ENCODE data around the gene ALK.

Gene ALK

DNA sequence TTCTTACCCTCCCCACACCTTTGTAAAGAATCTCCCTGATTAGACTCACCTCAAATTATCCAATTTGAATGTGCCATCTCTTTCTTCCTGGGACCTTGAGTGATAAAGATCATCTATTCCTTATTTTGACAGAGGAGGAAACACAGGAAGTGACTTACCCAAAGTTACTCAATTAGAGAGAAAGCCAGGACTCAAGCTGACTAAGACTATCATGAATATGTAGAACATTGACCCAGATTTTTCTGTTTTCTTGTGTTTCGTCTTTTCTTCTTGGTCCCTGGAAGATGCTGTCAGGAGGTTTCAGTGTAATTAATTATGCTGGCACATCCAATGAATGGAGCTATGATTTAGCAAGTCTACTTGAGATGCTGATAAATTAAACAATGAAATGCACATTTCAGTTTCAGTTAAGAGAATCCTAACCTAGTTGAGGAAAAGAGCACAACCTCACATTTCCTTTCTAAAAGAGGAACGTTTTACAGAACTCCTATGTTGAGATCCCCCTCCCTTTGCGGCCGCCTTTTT lies 425.8 kb downstream of the ALK start:
- TF ChIP-seq, protein P1, sequence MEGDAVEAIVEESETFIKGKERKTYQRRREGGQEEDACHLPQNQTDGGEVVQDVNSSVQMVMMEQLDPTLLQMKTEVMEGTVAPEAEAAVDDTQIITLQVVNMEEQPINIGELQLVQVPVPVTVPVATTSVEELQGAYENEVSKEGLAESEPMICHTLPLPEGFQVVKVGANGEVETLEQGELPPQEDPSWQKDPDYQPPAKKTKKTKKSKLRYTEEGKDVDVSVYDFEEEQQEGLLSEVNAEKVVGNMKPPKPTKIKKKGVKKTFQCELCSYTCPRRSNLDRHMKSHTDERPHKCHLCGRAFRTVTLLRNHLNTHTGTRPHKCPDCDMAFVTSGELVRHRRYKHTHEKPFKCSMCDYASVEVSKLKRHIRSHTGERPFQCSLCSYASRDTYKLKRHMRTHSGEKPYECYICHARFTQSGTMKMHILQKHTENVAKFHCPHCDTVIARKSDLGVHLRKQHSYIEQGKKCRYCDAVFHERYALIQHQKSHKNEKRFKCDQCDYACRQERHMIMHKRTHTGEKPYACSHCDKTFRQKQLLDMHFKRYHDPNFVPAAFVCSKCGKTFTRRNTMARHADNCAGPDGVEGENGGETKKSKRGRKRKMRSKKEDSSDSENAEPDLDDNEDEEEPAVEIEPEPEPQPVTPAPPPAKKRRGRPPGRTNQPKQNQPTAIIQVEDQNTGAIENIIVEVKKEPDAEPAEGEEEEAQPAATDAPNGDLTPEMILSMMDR (IDR thresholded peaks at IDR 0.05) = no peak

DNA sequence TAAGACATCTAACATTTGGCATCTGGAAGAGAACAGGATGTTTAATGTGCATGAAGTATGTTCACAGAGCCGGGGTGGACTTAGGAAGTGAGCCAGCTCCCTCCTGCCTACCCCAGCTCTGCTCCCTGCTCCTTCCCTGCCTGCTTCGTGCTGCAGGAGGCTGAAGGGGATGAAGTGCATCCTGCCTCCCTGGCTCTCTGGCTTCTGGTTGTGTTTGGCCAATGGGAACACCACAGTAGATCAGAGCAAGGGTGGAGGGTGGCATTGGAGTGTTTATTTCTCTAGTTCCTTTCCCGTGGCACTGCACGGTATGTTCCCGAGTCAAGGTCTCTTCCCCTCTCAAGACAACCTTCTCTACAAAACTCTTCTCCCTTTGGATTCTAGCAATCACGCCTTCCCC lies 426.3 kb downstream of the ALK start:
- TF ChIP-seq, protein P1 (IDR thresholded peaks at IDR 0.05) = no peak

DNA sequence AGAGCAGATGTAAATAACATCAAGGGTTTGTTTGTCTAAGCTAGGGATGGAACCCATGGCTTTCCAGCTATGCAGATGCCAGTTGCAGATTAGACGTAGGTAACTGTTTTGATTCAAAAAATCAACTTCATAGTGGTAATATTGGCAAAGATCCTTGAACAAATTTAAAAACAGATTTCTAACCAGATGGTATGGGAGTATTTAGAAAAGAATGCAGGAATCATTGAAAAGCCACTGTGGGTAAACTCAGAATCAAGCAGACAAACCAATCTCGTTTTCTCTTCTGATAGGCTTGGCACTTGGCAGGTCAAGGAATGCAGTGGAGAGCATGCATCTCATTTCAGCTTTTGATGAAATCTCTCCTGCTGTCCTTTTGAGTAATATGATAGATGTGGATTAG lies 428.7 kb downstream of the ALK start:
- TF ChIP-seq, protein P1 (IDR thresholded peaks at IDR 0.05) = no peak

DNA sequence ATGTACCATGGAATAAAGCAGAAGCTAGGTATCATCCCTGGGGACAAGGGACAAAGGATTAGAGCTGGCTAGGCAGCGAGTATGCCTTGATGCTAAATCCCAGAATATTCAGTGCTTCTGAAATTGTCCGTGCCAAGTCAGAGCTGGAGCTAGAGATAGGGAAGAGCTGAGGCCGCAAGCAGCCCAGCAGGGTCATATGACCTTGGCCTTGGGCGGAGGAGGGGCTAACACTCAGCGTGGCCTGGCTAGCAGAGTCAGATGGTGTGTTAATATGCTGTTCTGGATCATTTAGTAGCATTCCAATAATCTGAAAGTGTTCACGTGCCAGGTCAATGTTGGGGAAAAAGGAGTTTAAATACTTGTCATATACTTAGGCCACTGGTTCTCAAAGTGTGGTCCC lies 431.3 kb downstream of the ALK start:
- TF ChIP-seq, protein P1 (IDR thresholded peaks at IDR 0.05) = no peak

DNA sequence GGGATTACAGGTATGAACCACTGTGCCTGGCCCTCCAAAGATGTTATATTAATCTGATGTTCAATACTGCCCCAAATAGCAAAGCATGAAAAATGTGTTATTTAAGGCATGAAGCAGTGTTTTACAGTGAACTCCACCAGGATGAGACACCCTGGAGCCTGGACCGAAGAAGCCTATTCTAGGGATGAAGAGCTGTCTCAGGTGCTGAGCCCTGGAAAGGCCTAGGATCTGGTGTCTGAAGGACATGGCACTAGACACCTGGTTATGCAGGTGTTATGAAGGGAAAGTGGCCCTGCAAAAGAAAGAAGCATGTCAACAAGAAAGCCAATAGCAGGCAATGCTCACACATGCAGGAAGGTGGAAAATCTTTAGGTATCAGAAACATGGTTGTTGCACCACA lies 431.8 kb downstream of the ALK start:
- TF ChIP-seq, protein P1 (IDR thresholded peaks at IDR 0.05) = no peak

DNA sequence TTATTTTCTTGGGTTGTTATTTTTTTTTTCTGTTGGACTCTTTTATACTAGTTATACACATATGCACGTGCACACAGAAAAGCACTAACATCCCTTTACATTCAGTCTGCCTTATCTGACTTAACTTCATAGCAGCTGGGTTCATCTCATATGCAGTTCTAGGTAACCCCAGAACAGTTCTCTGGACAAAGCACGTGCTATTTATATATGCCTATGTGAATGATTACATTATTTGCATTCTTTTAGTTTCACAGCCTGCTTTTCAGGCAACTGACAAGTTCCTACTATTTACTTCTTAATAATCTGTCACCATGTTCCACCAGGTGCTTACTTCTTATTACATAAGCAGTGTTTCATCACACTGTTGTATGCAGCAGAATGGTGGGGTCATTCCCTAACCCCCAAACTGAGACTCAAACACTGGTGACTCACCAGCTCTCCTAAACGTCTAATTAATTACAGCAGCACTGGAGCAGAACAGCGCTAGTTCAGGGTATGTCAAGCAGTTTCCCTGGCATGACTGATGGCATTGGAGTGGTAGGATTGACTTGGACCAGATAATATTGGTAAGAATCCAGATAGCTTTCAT lies 433.3 kb downstream of the ALK start:
- TF ChIP-seq, protein P1 (IDR thresholded peaks at IDR 0.05) = no peak

DNA sequence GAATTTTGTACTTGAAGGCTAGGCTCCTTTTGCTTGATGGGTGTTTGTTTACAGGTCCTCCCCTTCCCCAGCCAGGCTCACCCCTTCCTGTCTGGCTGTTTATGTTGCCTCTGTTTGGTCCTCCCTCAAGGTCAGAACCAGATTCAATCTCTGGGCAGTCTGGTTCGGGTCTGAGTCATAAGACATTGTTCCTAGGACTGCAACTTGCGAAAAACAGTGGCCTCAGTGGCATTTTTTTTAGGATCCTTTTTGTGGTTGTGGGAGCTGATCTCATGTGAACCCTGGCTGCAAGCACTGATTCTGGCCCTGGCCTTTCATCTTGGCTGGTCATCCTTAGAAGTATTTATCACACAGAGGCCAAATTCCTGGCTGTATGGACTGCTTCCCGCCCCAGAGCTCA lies 435.8 kb downstream of the ALK start:
- TF ChIP-seq, protein P1 (IDR thresholded peaks at IDR 0.05) = no peak

DNA sequence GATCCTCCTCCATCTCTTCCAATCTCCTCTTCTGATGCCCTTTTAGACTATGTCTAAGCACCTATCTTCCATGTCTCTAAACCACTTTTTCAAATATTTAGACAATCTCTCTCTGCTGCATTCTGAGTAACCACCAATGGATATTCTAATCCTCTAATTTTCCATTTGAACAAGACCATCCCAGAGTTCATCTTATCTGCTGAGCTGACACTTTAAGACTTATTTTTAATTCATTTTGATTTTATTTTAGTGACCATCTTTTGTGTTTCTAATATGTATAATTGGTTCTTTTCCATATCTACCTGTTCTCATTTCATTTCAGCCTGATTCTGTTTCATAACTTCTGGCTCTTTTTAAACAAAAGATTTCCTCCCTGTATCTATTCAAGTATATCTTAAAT lies 436.3 kb downstream of the ALK start:
- TF ChIP-seq, protein P1 (IDR thresholded peaks at IDR 0.05) = no peak

Measured in LNCAP (cell line).